Fibroblast of pulmonary artery (primary cell): ENCODE data around the gene AGAP3.

ENCODE experiments used
- DNase-seq: peaks from one replicate; pipeline ENCODE4 v3.0.0-alpha.2; 2010; ENCODE audit warnings: low read depth
- H3K4me3 ChIP-seq: replicated peaks from 2 replicates; pipeline ENCODE4 v1.5.1; 2011; ENCODE audit warnings: low read depth, mild to moderate bottlenecking, control low read depth, low read length, moderate library complexity
- CTCF ChIP-seq: IDR thresholded peaks from 2 replicates; pipeline ENCODE4 v1.5.1; 2011; ENCODE audit warnings: mild to moderate bottlenecking, control low read depth, low read length, inconsistent platforms; ENCODE audit errors: missing control alignments

Gene AGAP3

GRCh38 chr7:151134743-151135524 lies 48.7 kb downstream of the AGAP3 start:
- DNase-seq: no peak
- H3K4me3 ChIP-seq: no peak overlapping the region
- no peak for TF ChIP-seq CTCF

- no peak for TF ChIP-seq CTCF
- no peak for DNase-seq
- no peak overlapping the region for H3K4me3 ChIP-seq
Observed at GRCh38 chr7:151135525-151135845, 49.2 kb downstream of the AGAP3 start.

- H3K4me3 ChIP-seq: no peak overlapping the region
- no peak for TF ChIP-seq CTCF
- DNase-seq: no peak
Observed at GRCh38 chr7:151135866-151136843, 49.9 kb downstream of the AGAP3 start.

GRCh38 chr7:151137076-151137675 lies 50.9 kb downstream of the AGAP3 start:
- TF ChIP-seq CTCF: no peak
- no peak overlapping the region for H3K4me3 ChIP-seq
- no peak for DNase-seq

GRCh38 chr7:151137791-151138152 lies 51.5 kb downstream of the AGAP3 start:
- no peak for DNase-seq
- no peak for TF ChIP-seq CTCF

GRCh38 chr7:151138153-151138851 lies 52.0 kb downstream of the AGAP3 start:
- DNase-seq: no peak
- TF ChIP-seq CTCF: no peak
- no peak overlapping the region for H3K4me3 ChIP-seq

More at GRCh38 chr7:151137791-151138152, 51.5 kb downstream of the AGAP3 start:
- H3K4me3 ChIP-seq: no peak overlapping the region
